Mesodermal cell (in vitro differentiated cells): ENCODE measurements around the gene AQP10.
"Not testable (repeated sequence)": the region's sequence is repeated elsewhere in the genome, so short reads cannot be mapped to it uniquely, and the experiment has no call there.

Source experiments
- H3K27ac ChIP-seq: 2 replicates; pipeline ENCODE4 v1.7.0; 2013; ENCODE audit warnings: mild to moderate bottlenecking, low read depth, low read length, moderate library complexity; ENCODE audit not compliant: severe bottlenecking
- H3K36me3 ChIP-seq: 2 replicates; pipeline ENCODE4 v1.7.1; 2013; ENCODE audit warnings: mild to moderate bottlenecking, low read length, moderate library complexity; ENCODE audit not compliant: control insufficient read depth, insufficient read depth
- H3K4me1 ChIP-seq: one replicate; pipeline ENCODE4 v1.7.1; 2013; ENCODE audit warnings: mild to moderate bottlenecking, low read length; ENCODE audit not compliant: insufficient read depth, control insufficient read depth, poor library complexity, severe bottlenecking
- H3K4me3 ChIP-seq: 2 replicates; pipeline ENCODE4 v1.7.0; 2013; ENCODE audit warnings: low read length, control low read depth, mild to moderate bottlenecking; ENCODE audit not compliant: insufficient read depth, poor library complexity, severe bottlenecking; ENCODE audit errors: extremely low read depth
- H3K9me3 ChIP-seq: 2 replicates; pipeline ENCODE4 v1.7.1; 2013; ENCODE audit warnings: mild to moderate bottlenecking, low read length, moderate library complexity; ENCODE audit not compliant: control insufficient read depth
- WGBS, 2 experiments: methylation state at CpG; one replicate each; pipeline ENCODE4 v1.1.5; 2013; ENCODE audit warnings: missing lambda C conversion rate in 2 of 2; ENCODE audit not compliant: insufficient coverage in 2 of 2; 5-methylcytosine and 5-hydroxymethylcytosine counted together

Gene AQP10

DNA sequence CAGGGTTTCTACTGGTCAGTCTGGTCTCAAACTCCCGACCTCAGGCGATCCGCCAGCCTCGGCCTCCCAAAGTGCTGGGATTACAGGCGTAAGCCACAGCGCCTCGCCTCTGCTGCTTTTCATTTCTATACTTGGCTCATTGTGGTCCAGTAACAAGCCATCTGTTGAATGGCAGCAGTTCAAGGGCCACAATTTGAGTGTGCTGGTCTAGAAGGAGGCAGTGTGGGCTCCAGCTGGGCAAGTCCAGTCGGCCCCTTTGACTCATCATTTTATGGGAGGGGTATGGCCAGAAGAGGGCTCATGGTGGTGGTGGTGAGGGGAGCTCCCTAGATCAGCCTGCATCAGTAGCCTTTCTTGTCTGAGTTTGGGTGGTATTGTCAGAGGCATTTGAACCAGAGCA, 37.6 kb downstream of the AQP10 start:
- Histone ChIP-seq H3K9me3 (no peaks in the 10 kb centered on the region), H3K4me3 (no peak overlapping the region), H3K4me1 (peaks cover under 1% of the 10 kb centered on the region), H3K27ac (no peak overlapping the region), H3K36me3 (no peaks in the 10 kb centered on the region)
- WGBS, 2 experiments: 88 to 90% methylated on average over 8 of the region's 8 CpGs

DNA sequence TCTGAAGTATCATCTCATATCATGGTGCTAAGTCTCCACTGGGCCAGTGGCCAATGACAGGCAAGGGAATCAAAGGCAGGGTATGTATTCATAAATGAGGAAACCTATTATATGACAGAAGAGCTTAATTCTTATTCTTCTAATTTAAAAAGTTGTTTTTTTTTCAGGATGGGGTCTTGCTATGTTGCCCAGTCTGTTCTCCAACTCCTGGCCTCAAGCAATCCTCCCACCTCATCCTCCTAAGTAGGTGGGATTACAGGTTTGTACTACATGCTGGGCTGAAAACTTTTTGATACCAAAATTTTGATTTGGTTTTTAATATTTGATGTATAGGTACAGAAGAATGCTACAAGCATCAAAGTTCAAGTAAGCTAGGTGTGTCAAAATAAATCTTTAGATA, 39.4 kb downstream of the AQP10 start:
- Histone ChIP-seq H3K27ac (no peak overlapping the region), H3K4me3 (no peak overlapping the region), H3K36me3 (no peaks in the 10 kb centered on the region), H3K9me3 (no peaks in the 10 kb centered on the region), H3K4me1 (no peaks in the 10 kb centered on the region)

GRCh38 chr1:154360881-154361280, 40.0 kb downstream of the AQP10 start:
- not testable (repeated sequence) for H3K4me1 ChIP-seq, H3K4me3 ChIP-seq, H3K27ac ChIP-seq, H3K36me3 ChIP-seq, H3K9me3 ChIP-seq
- WGBS, 2 experiments: 87 to 100% methylated on average over 1 to 2 of the region's 5 CpGs

DNA sequence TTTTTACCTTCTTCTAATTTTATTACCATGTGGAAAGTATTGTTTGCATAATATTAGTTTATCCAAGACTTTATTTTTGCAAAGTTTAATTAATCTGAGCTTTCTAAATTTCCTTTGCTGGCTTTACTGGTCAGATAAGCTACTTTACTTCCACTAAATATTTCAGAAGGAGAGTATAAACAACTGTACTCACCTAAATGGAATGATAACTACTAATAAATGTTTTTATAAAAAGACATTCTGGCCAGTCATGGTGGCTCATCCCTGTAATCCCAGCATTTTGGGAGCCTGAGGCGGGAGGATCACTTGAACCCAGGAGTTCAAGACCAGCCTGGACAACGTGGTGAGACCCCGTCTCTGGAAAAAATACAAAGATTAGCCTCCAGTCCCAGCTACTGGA, 40.5 kb downstream of the AQP10 start:
- Histone ChIP-seq H3K4me1 (no peaks in the 10 kb centered on the region), H3K4me3 (no peak overlapping the region)

GRCh38 chr1:154371436-154371835, 50.5 kb downstream of the AQP10 start:
- H3K4me1 ChIP-seq: no peaks in the 10 kb centered on the region
- no peak overlapping the region for H3K27ac ChIP-seq
- no peaks in the 10 kb centered on the region for H3K36me3 ChIP-seq
- no peak overlapping the region for H3K4me3 ChIP-seq
- no peaks in the 10 kb centered on the region for H3K9me3 ChIP-seq
- 84 to 97% methylated on average over 6 of the region's 6 CpGs for WGBS, 2 experiments

More for the DNA sequence above, 40.5 kb downstream of the AQP10 start:
- H3K36me3 ChIP-seq: no peaks in the 10 kb centered on the region
- no peaks in the 10 kb centered on the region for H3K9me3 ChIP-seq
- WGBS, 2 experiments: 81 to 86% methylated on average over 3 of the region's 3 CpGs
- H3K27ac ChIP-seq: no peak overlapping the region

DNA sequence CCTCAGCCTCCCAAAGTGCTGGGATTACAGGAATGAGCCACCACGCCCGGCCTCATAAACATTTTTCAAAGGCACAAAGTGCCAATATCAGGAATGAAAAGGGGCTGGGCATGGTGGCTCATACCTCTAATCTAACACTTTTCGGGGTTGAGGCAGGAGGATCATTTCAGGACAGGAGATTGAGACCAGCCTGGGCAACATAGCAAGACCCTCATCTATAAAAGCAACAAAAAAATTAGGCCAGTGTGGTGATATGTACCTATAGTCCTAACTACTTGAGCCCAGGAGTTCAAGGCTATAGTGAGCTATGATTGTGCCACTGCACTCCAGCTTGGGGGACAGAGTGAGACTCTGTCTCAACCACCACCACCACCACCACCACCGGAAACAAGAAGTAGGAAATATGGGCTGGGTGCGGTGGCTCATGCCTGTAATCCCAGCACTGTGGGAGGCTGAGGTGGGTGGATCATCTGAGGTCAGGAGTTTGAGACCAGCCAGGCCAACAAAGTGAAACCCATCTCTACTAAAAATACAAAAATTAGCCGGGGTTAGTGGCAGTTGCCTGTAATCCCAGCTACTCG, 53.0 kb downstream of the AQP10 start:
- not testable (repeated sequence) for H3K4me3 ChIP-seq, H3K27ac ChIP-seq, H3K36me3 ChIP-seq, H3K9me3 ChIP-seq, H3K4me1 ChIP-seq
- WGBS, 2 experiments: 96 to 100% methylated on average over 3 to 5 of the region's 7 CpGs
